ENCODE measurements around the gene MRPL16.
"Not testable (repeated sequence)": the region's sequence is repeated elsewhere in the genome, so short reads cannot be mapped to it uniquely, and the experiment has no call there.

MRPL16 gene

DNA sequence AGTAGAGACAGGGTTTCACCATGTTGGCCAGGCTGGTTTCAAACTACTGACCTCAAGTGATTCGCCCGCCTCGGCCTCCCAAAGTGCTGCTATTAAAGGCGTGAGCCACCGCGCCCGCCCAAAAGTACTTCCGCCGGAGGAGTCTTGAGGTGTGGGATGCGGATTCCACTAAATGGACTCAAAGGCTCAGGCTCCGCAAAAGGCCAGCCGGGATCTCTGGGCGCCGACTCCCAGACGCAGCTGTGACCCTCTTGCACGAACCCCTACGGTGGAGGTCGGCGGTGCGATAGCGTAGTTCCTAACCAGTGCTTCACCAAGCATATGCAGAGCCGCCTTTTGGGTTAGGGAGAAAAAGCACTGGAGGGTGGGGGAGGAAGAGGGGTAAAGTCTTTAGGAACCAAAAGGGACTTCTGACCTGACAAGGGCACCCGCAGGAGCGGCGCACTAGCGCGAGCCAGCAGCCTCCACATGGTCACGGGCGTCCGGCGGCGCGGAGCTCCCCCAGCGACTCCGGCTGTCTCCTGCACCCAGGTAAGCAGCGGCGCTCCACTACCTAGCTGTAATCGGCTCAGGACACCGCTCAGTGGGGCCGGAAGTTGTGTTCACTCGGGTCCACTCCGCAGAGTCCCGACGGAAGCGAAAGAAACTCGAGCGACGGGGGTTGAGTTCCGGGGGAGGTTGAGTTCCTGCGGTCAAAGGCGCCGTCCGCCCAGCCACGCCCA lies at the start of gene MRPL16:
MRPL16 (minus strand) TSS at position 590 of the 722 bp plus-strand sequence; CDS start at position 470, 120 bp downstream.
- peaks cover 20% of the 10 kb centered on the region for H3K4me1 Mint-ChIP-seq

DNA sequence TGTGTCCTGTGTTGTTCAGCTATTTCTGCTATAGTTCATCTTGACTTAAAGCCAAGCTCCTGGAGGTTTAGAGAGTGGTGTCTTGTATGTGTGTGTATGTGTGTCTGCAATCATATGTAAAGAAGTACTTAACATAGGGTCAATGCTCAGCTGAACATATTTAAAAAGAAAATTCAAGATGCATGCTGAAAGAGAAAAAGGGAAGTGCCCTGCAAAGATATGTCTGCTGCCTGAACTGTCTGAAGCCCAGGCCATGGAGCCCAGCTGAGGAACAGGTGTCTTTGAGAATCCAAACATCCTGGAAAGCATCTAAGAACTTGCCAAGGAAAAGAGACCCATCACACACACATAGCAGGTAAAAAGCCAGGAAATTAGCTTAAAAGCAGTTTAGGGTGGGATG lies 49.1 kb upstream of the MRPL16 start:
- no peak for ATAC-seq

More for the DNA sequence above, at the start of gene MRPL16:
- ATAC-seq, result peak; percentile 100
- Mint-ChIP-seq H3K4me3 (peak within 1 kb of the TSS; percentile 92), H3K27me3 (peaks cover 8% of the 10 kb centered on the region), H3K9me3 (peaks cover 3% of the 10 kb centered on the region), H3K36me3 (peaks cover 12% of the 10 kb centered on the region), H3K27ac (peak within 1 kb of the TSS; percentile 91)

DNA sequence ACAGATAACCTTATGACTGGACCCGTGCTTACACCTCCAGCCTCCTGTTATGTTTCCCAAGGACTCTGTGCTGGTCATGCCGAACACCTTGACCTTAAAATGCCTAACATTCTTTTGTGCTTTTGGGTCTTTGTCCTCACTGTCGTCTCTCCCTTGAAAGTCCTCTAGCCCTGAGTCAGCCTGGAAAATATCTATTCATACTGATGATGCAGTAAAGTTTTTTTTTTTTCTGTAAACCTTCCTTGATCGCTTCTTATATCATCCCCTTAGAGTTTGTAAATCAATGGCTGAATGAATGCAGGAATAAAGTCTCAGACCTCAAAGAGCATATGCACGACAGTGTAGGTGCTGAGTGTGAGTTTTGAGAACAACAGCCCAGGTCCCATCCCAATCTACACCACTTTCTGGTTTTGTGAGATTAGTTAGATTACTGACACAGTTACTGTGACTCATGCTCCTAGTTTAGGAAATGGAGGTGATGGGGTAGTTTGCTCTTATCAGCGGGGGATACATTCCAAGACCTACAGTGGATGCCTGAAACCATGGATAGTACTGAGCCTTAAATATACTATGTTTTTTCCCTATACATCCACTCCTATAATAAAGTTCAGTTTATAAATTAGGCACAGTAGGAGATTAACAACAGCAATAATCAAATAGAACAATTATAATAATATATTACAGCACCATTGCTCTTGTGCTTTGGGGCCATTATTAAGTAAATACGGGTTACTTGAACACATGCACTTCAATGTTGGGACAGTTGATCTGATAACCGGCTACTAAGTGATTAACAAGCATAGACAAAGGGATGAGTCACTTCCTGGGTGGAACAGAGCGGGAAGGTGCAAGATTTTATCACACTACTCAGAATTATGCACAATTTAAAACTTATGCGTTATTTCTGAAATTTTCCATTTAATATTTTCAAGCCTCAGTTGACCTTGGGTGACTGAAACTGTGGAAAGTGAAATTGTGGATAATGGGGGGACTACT lies 47.2 kb upstream of the MRPL16 start:
- H3K27me3 Mint-ChIP-seq, result peaks cover 44% of the 10 kb centered on the region
- no peak overlapping the region for H3K27ac Mint-ChIP-seq
- no peaks in the 10 kb centered on the region for H3K9me3 Mint-ChIP-seq
- no peak overlapping the region for H3K4me3 Mint-ChIP-seq
- H3K4me1 Mint-ChIP-seq, result no peaks in the 10 kb centered on the region
- no peak for ATAC-seq
- no peaks in the 10 kb centered on the region for H3K36me3 Mint-ChIP-seq

More for the DNA sequence above, 49.1 kb upstream of the MRPL16 start:
- no peak overlapping the region for H3K27ac Mint-ChIP-seq
- H3K27me3 Mint-ChIP-seq, result peaks cover 40% of the 10 kb centered on the region
- no peaks in the 10 kb centered on the region for H3K9me3 Mint-ChIP-seq
- H3K4me1 Mint-ChIP-seq, result no peaks in the 10 kb centered on the region
- H3K36me3 Mint-ChIP-seq, result no peaks in the 10 kb centered on the region
- no peak overlapping the region for H3K4me3 Mint-ChIP-seq

DNA sequence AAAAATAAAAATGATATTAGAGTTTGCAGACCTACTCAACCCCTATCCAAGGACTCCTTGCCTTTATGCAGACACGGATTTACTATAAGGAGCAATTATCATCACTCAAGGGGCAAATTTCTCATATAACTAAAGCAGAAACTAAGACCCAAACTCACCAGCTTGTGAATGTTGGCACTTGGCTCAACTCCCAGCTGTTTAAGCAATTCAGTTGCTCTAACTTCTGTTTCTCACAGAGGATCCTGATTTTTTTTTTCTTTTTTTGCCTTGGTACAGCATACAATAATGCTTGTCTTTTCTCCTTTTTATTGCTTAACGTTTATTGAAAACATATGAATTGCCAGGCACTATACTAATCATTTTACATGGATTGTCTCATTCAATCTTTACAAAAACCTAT lies 44.3 kb upstream of the MRPL16 start:
- no peak for ATAC-seq
- H3K4me1 Mint-ChIP-seq, result no peaks in the 10 kb centered on the region
- peaks cover 5% of the 10 kb centered on the region for H3K9me3 Mint-ChIP-seq
- H3K27ac Mint-ChIP-seq, result no peak overlapping the region
- H3K36me3 Mint-ChIP-seq, result no peaks in the 10 kb centered on the region
- H3K4me3 Mint-ChIP-seq, result no peak overlapping the region
- H3K27me3 Mint-ChIP-seq, result peaks cover 36% of the 10 kb centered on the region

DNA sequence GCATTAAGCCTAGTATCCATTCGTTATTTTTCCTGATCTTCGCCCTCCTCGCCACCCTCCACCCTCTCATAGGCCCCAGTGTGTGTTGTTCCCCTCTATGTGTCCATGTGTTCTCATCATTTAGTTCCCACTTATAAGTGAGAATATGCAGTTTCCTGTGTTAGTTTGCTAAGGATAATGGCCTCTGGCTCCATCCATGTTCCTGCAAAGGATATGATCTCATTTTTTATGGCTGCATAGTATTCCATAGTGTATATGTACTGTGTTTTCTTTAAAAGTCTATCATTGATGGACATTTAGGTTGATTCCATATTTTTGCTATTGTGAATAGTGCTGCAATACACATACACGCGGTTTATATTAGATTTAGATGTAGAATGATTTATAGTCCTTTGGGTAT lies 40.8 kb upstream of the MRPL16 start:
- not testable (repeated sequence) for H3K4me1 Mint-ChIP-seq, H3K4me3 Mint-ChIP-seq, H3K27ac Mint-ChIP-seq

DNA sequence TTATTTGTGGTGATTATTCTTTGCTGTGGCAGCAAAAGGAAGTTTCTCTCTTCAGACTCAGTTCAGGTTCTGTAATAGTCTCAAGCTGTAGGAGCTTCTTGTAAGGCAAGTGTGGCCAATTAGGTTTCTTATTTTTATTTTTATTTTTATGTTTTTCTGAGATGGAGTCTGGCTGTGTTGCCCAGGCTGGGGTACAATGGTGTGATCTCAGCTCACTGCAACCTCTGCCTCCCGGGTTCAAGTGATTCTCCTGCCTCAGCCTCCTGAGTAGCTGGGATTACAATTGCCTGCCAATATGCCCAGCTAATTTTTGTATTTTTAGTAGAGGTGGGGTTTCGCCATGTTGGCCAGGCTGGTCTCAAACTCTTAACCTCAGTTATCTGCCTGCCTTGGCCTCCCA lies 39.0 kb upstream of the MRPL16 start:
- not testable (repeated sequence) for H3K4me1 Mint-ChIP-seq, H3K36me3 Mint-ChIP-seq
- H3K27me3 Mint-ChIP-seq, result peaks cover 14% of the 10 kb centered on the region

More for the DNA sequence above, 40.8 kb upstream of the MRPL16 start:
- H3K36me3 Mint-ChIP-seq, ATAC-seq, H3K9me3 Mint-ChIP-seq: not testable (repeated sequence)
- peaks cover 28% of the 10 kb centered on the region for H3K27me3 Mint-ChIP-seq

DNA sequence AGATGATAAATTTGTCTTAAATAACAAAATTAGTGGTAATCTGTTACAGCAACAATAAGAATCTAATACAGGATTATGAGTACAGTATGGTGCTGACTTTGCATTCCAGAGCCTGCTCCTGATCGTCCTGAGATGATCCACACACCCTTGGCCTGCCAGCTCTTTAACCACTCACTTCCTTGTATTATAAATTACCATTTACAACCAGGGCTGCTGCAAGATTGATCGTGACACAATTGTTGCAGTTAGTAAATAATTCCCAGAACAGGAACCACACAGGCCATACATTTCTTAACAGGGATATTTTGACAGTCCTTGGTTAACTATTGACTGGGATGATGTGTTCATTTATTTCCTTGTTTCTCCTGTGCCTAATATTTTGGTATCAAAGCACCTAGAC lies 38.6 kb upstream of the MRPL16 start:
- H3K4me1 Mint-ChIP-seq, result no peaks in the 10 kb centered on the region
- no peak for ATAC-seq
- no peaks in the 10 kb centered on the region for H3K36me3 Mint-ChIP-seq
- no peak overlapping the region for H3K27ac Mint-ChIP-seq
- H3K9me3 Mint-ChIP-seq, result peaks cover 5% of the 10 kb centered on the region
- H3K4me3 Mint-ChIP-seq, result no peak overlapping the region
- peaks cover 12% of the 10 kb centered on the region for H3K27me3 Mint-ChIP-seq

More for the DNA sequence above, 39.0 kb upstream of the MRPL16 start:
- not testable (repeated sequence) for H3K4me3 Mint-ChIP-seq, ATAC-seq, H3K27ac Mint-ChIP-seq, H3K9me3 Mint-ChIP-seq

DNA sequence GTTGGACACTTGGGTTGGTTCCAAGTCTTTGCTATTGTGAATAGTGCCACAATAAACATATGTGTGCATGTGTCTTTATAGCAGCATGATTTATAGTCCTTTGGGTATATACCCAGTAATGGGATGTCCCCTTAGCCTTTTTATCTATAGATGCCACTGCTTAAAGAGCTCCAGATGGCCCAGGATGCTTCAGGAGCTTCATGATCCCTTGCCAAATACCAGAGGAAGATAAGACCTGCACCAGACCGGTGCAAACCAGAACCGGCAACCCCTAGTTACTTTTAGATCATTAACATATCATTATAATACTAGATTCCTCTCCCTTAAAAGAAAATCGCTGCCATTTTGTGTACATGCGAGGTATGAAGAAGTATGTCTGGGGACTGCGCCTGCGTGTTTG lies 37.9 kb upstream of the MRPL16 start:
- H3K36me3 Mint-ChIP-seq, H3K4me3 Mint-ChIP-seq, ATAC-seq, H3K27ac Mint-ChIP-seq, H3K4me1 Mint-ChIP-seq, H3K9me3 Mint-ChIP-seq: not testable (repeated sequence)
- peaks cover 12% of the 10 kb centered on the region for H3K27me3 Mint-ChIP-seq

DNA sequence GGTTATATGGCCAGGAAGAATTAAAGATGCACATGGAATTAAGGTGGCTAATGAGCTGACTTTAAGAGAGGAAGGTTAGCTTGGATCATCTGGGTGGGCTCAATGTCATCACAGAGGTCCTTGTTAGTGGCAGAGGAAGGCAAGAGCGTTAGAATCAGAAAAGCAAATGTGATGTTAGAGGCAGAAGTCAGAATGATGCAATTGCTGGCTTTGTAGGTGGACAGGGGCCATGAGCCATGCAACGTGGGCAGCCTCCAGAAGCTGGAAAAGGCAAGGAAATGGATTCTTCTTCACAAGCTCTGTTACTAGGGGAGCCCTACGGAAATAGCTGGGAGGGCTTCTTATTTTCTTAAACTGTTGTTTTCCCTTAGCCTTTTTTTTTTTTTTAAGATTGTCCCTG lies 37.0 kb upstream of the MRPL16 start:
- Mint-ChIP-seq H3K4me1 (no peaks in the 10 kb centered on the region), H3K27me3 (peaks cover 14% of the 10 kb centered on the region), H3K9me3 (peaks cover 5% of the 10 kb centered on the region), H3K4me3 (no peak overlapping the region), H3K27ac (no peak overlapping the region), H3K36me3 (no peaks in the 10 kb centered on the region)
- ATAC-seq, result no peak

DNA sequence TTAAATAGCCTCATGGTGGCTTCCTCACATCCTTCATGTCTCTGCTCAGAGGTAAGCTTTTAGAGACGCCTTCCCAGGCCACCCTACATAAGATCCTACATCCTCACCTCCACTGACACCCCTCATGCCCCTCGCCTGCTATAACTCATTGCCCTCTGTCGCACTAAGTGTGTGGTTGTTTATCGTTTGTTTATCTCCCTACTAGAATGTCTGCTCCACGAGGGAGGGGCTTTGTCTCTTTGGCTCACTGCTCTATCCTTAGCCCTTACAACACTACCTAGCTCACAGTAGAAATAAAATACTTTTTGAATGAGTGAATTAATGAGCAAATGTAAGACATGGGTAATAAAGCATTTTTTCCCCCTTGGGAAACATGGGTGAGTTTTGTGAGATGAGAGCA lies 36.0 kb upstream of the MRPL16 start:
- Mint-ChIP-seq H3K27me3 (peaks cover 14% of the 10 kb centered on the region), H3K36me3 (no peaks in the 10 kb centered on the region), H3K4me1 (no peaks in the 10 kb centered on the region), H3K27ac (no peak overlapping the region), H3K9me3 (peaks cover 5% of the 10 kb centered on the region), H3K4me3 (no peak overlapping the region)
- no peak for ATAC-seq

DNA sequence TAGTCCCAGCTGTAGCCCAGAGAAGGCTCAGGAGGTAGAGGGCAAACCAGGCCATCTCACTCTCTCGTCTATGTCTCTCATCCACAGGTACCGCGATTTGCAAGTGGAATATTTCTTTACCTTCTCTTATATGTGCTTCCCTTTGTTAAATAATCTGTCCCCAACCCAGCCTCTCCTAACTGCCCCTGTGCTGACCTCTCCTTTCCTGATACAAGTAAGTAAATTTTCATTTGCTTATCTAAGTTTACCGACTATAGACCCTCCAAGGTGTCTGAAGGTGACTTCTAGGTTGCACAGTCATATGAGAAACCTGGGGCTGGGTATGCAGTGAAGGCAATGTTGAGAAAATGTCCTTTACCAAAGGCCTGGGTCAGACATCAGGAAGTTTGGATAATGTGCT lies 34.8 kb upstream of the MRPL16 start, which contains the start of gene CBLIF:
CBLIF (minus strand) TSS at position 101 of the 400 bp plus-strand sequence; CDS start at position 55, 46 bp downstream.
- no peak within 1 kb of the TSS for H3K27ac Mint-ChIP-seq
- H3K4me1 Mint-ChIP-seq, result no peaks in the 10 kb centered on the region
- H3K9me3 Mint-ChIP-seq, result no peaks in the 10 kb centered on the region
- H3K4me3 Mint-ChIP-seq, result no peak within 1 kb of the TSS
- no peaks in the 10 kb centered on the region for H3K36me3 Mint-ChIP-seq
- ATAC-seq, result no peak
- H3K27me3 Mint-ChIP-seq, result peaks cover 16% of the 10 kb centered on the region

DNA sequence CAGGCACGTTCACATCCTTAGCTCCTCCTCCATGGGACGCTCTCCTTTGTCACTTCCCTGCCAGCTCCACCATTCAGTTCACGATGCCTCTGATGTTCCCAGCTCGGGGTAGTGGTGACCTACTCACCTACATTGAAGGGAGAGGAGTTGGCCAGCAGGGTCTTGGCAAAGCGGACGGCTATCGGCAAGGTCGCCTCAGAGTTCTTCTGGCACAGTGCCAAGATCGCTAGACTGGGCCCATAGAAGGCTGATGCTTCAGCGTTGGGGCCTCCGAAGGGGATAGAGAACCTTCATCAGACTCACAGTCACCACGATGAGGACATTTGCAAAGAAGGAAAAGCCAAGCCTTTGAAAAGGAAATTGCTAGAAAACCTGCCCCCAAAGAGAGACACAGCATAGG lies 31.7 kb upstream of the MRPL16 start:
- H3K27ac Mint-ChIP-seq, result no peak overlapping the region
- peaks cover 34% of the 10 kb centered on the region for H3K27me3 Mint-ChIP-seq
- H3K4me1 Mint-ChIP-seq, result no peaks in the 10 kb centered on the region
- ATAC-seq, result no peak
- H3K4me3 Mint-ChIP-seq, result no peak overlapping the region
- H3K9me3 Mint-ChIP-seq, result no peaks in the 10 kb centered on the region
- H3K36me3 Mint-ChIP-seq, result no peaks in the 10 kb centered on the region

DNA sequence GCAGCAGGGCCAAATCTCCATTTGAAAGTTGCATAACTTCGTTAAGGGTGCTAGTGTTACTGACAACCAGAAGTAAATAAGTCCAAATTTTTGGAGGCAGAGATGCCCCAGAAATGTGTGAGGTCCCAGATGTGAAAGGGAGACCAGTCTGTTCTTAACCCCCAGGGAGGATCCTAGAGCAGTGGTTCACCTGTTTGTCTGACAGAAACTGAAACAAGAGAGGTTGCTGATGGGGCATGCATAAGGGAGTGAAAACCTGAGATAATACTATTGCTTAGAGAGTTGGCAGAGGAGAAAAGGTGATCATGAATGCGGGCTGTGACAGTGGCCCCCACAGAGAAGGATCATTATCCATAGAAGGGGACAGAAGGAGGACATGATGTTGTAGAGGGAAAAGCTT lies 30.9 kb upstream of the MRPL16 start:
- no peaks in the 10 kb centered on the region for H3K36me3 Mint-ChIP-seq
- H3K9me3 Mint-ChIP-seq, result no peaks in the 10 kb centered on the region
- H3K4me1 Mint-ChIP-seq, result no peaks in the 10 kb centered on the region
- no peak overlapping the region for H3K27ac Mint-ChIP-seq
- no peak overlapping the region for H3K4me3 Mint-ChIP-seq
- H3K27me3 Mint-ChIP-seq, result peaks cover 34% of the 10 kb centered on the region
- ATAC-seq, result no peak

DNA sequence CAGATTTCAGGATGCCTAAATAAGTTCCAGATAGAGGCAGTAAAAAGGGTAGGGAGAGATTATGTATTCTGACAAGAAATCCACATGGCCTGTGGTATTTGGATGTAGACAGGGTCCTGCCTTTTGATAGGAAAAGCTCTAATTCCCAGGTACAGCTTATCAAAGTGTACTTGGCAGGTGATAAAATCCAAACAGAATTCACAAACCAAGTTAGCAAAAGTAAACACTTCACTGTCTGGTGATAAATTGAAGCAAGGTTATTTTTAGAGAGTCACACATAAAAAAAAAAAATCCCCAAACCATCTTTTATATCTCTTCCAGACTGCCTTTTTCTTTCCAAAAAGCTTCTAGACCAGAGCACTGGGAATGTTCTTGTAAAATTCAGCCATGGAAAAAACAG lies 29.0 kb upstream of the MRPL16 start:
- H3K4me3 Mint-ChIP-seq, result no peak overlapping the region
- no peaks in the 10 kb centered on the region for H3K9me3 Mint-ChIP-seq
- H3K27me3 Mint-ChIP-seq, result peaks cover 34% of the 10 kb centered on the region
- no peak overlapping the region for H3K27ac Mint-ChIP-seq
- no peak for ATAC-seq
- H3K36me3 Mint-ChIP-seq, result no peaks in the 10 kb centered on the region
- H3K4me1 Mint-ChIP-seq, result no peaks in the 10 kb centered on the region

DNA sequence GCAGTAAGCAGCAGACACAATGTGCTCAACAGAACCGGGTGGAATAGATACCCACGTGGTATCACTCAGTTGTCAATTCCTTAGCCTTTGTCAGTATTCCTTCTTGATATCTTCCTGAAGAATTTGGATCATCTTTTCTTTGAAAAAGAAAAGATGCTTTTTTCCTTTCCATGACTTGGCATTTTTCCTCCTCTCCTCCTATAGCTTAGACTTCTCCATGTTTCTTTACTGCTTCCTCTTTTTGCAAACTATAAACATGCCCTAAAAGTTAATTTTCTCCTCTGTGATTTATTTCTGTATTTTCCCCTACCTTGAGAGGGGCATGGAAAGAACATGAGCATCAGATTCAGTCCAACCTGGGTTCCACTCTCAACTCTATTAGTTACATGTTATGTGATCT lies 23.0 kb upstream of the MRPL16 start:
- Mint-ChIP-seq H3K4me1 (no peaks in the 10 kb centered on the region), H3K27me3 (peaks cover 16% of the 10 kb centered on the region), H3K4me3 (no peak overlapping the region), H3K27ac (no peak overlapping the region), H3K9me3 (no peaks in the 10 kb centered on the region), H3K36me3 (no peaks in the 10 kb centered on the region)
- no peak for ATAC-seq
